Liver (tissue), 9 donors: ENCODE measurements around the gene DDX20. TPM values are rescaled to one million over a fixed set of nuclear protein-coding genes. Genes with fewer than 3 reads are reported as not detected.

Experiments
- DNase-seq: peaks from one replicate; pipeline ENCODE4 v3.0.0-alpha.2; 2017; ENCODE audit warnings: low spot score
- H3K27ac ChIP-seq, 2 donors: one replicate each; pipeline ENCODE4 v1.7.0; 2013; ENCODE audit warnings: inconsistent platforms in 2 of 2, low read length in 2 of 2, control low read depth in 1 of 2, low read depth in 1 of 2, mild to moderate bottlenecking in 1 of 2
- H3K27me3 ChIP-seq, 4 donors: one replicate each; pipeline versions ENCODE4 v1.6.1 to v1.7.0; 2013; ENCODE audit warnings: low read length in 3 of 4, inconsistent platforms in 1 of 4, mild to moderate bottlenecking in 1 of 4, moderate library complexity in 1 of 4; ENCODE audit not compliant: control insufficient read depth in 4 of 4, insufficient read depth in 4 of 4
- H3K36me3 ChIP-seq, 4 donors: one replicate each; pipeline versions ENCODE4 v1.6.1 to v1.7.0; 2013; ENCODE audit warnings: low read length in 3 of 4, mild to moderate bottlenecking in 3 of 4, low read depth in 1 of 4, moderate library complexity in 1 of 4; ENCODE audit not compliant: control insufficient read depth in 4 of 4, insufficient read depth in 3 of 4
- H3K4me1 ChIP-seq, 4 donors: one replicate each; pipeline versions ENCODE4 v1.6.1 to v1.7.0; 2013; ENCODE audit warnings: low read length in 3 of 4, mild to moderate bottlenecking in 3 of 4, moderate library complexity in 1 of 4; ENCODE audit not compliant: control insufficient read depth in 4 of 4, insufficient read depth in 4 of 4
- H3K4me3 ChIP-seq, 3 donors: one replicate each; pipeline versions ENCODE4 v1.6.1 to v1.7.0; 2013; ENCODE audit warnings: low read length in 3 of 3, control low read depth in 1 of 3, low read depth in 1 of 3, mild to moderate bottlenecking in 1 of 3
- H3K9ac ChIP-seq, 2 donors: one replicate each; pipeline ENCODE4 v1.7.0; 2013; ENCODE audit warnings: low read length in 2 of 2, mild to moderate bottlenecking in 2 of 2, moderate library complexity in 2 of 2, control low read depth in 1 of 2, low read depth in 1 of 2
- H3K9me3 ChIP-seq, 4 donors: one replicate each; pipeline versions ENCODE4 v1.6.1 to v1.7.0; 2013; ENCODE audit warnings: low read length in 3 of 4; ENCODE audit not compliant: control insufficient read depth in 4 of 4
- CTCF ChIP-seq: fragments of 150-350 bp; IDR thresholded peaks from 2 replicates; pipeline ENCODE4 v1.5.1; 2017; ENCODE audit warnings: improper control_type of control experiment, low read depth, low read length; ENCODE audit not compliant: missing input control
- EGR1 ChIP-seq, 2 donors: IDR thresholded peaks; 2 replicates each; pipeline ENCODE4 v1.6.1; 2016 to 2018; ENCODE audit warnings: antibody characterized with exemption in 2 of 2, low read depth in 2 of 2
- FOXA1 ChIP-seq: IDR thresholded peaks from 2 replicates; pipeline ENCODE4 v1.6.1; 2016; ENCODE audit warnings: antibody characterized with exemption
- FOXA2 ChIP-seq: IDR thresholded peaks from 2 replicates; pipeline ENCODE4 v1.6.1; 2016; ENCODE audit warnings: antibody characterized with exemption
- GABPA ChIP-seq, 2 donors: IDR thresholded peaks in 1 of 2; conservative IDR thresholded peaks in 1 of 2; 2 replicates each; pipeline ENCODE4 v1.6.1; 2016; ENCODE audit warnings: antibody characterized with exemption in 2 of 2, mild to moderate bottlenecking in 1 of 2, moderate library complexity in 1 of 2
- JUND ChIP-seq, 2 donors: IDR thresholded peaks; 2 replicates each; pipeline ENCODE4 v1.6.1; 2016; ENCODE audit warnings: antibody characterized with exemption in 2 of 2
- NR2F2 ChIP-seq: IDR thresholded peaks from 2 replicates; pipeline ENCODE4 v1.6.1; 2016; ENCODE audit warnings: antibody characterized with exemption
- RAD21 ChIP-seq, 2 donors: IDR thresholded peaks; 2 replicates each; pipeline ENCODE4 v1.6.1; 2016; ENCODE audit warnings: antibody characterized with exemption in 2 of 2, mild to moderate bottlenecking in 2 of 2
- REST ChIP-seq: IDR thresholded peaks from 2 replicates; pipeline ENCODE4 v1.6.1; 2016; ENCODE audit warnings: antibody characterized with exemption, mild to moderate bottlenecking
- RXRA ChIP-seq, 2 donors: IDR thresholded peaks; 2 replicates each; pipeline ENCODE4 v1.6.1; 2017 to 2018; ENCODE audit warnings: antibody characterized with exemption in 2 of 2, mild to moderate bottlenecking in 1 of 2
- SP1 ChIP-seq: IDR thresholded peaks from 2 replicates; pipeline ENCODE4 v1.6.1; 2018; ENCODE audit warnings: antibody characterized with exemption, mild to moderate bottlenecking
- TAF1 ChIP-seq: conservative IDR thresholded peaks from 2 replicates; pipeline ENCODE4 v1.6.1; 2016; ENCODE audit warnings: antibody characterized with exemption, mild to moderate bottlenecking
- WGBS: extraction: QIAGEN DNeasy Blood & Tissue Kit; methylation state at CpG from one replicate; pipeline ENCODE4 v1.1.7; 2013; 5-methylcytosine and 5-hydroxymethylcytosine counted together
- polyA plus RNA-seq, 2 donors: library from polyadenylated mRNA; stranded (reverse) in 1 of 2; unstranded in 1 of 2; fragments of 200-250 nt in 1 of 2; fragments of >200 nt in 1 of 2; fragmentation: Nextera tagmentation in 1 of 2; extraction: Ambion mirVana in 1 of 2; gene quantifications; one replicate each; pipeline versions ENCODE4 v1.2.1 to v1.2.3, GENCODE V29; 2013 to 2015
- total RNA-seq, 2 donors: library from RNA; depleted of rRNA; stranded (reverse); fragments of >200 nt; gene quantifications; one replicate each; pipeline ENCODE4 v1.2.3, GENCODE V29; 2014
- TF ChIP-seq, protein P1 (sequence below): IDR thresholded peaks from 2 replicates; pipeline ENCODE4 v1.6.1; 2016; ENCODE audit warnings: antibody characterized with exemption
- TF ChIP-seq, protein P2 (sequence below): IDR thresholded peaks from 2 replicates; pipeline ENCODE4 v1.6.1; 2016; ENCODE audit warnings: antibody characterized with exemption
- donor health status: healthy.
- donor health status: healthy.
- donor health status: healthy.
- donor health status: healthy.
- donor health status: healthy.

Gene DDX20
- total and polyA plus RNA-seq, 4 donors = 2.3 to 8.6 (median 4.6) TPM

GRCh38 chr1:111736548-111737215, 19.0 kb upstream of the DDX20 start:
- H3K4me1 ChIP-seq = peaks cover 7 to 30% (median 17%) of the 10 kb centered on the region in 4 donors
- no peak overlapping the region for H3K9ac ChIP-seq

DNA sequence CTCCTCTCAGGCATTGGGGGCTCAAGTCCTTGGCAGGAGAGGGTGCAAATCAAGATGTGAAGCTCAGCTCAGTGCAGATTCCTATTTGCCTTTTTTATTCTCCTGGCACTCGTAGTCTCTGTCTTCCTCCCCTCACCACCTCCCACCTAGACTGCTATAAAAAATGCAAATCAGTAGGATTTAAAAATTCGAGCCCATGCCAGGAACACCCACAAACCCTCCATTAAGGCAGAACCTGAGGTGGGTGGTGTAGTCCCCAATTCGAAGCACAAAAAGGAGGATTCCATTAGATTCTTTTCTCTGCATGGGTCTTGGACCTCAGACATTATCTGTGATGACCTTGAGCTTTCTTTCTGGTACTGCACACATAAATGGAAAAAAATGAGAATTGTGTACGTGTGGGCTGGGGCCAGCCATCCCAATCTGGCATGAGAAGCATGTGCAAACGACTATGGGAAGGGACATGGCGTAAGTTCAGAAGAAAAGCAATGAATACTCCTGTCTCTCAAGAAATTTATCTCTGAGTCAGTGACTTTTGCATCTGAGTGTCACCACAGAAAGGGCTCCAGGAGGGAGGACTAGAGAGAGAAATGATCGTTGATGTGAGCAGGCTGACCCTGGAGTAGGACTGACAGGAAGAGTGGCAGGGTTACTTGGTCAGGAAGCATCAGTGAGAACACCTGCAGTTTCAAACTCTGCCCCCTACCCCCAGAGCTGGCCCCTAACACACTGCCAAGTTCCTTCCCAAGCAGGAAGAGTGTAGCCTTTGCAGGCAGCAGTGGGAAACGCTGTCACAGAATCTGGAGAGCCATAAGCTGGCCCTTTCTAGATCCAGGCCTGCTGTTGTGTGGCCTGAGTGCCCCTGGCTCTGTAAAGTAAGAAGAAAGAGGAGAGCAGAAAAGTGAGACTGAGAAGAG, 18.2 kb upstream of the DDX20 start:
- H3K9ac ChIP-seq = no peak overlapping the region
- TF ChIP-seq, protein P1, sequence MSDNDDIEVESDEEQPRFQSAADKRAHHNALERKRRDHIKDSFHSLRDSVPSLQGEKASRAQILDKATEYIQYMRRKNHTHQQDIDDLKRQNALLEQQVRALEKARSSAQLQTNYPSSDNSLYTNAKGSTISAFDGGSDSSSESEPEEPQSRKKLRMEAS = no peak
- TF ChIP-seq GABPA (IDR thresholded peaks at IDR 0.05 in 1 of 2, conservative IDR thresholded peaks at IDR 0.05 in 1 of 2) (no peak), FOXA1 (no peak), EGR1 (IDR thresholded peaks at IDR 0.05; ENCODE audit: low read depth in 2 of 2) (no peak), FOXA2 (no peak), RAD21 (IDR thresholded peaks at IDR 0.05) (no peak), TAF1 (no peak), JUND (IDR thresholded peaks at IDR 0.05) (no peak), SP1 (no peak), RXRA (IDR thresholded peaks at IDR 0.05) (no peak), NR2F2 (no peak), REST (no peak), CTCF (no peak)
- TF ChIP-seq, protein P2, sequence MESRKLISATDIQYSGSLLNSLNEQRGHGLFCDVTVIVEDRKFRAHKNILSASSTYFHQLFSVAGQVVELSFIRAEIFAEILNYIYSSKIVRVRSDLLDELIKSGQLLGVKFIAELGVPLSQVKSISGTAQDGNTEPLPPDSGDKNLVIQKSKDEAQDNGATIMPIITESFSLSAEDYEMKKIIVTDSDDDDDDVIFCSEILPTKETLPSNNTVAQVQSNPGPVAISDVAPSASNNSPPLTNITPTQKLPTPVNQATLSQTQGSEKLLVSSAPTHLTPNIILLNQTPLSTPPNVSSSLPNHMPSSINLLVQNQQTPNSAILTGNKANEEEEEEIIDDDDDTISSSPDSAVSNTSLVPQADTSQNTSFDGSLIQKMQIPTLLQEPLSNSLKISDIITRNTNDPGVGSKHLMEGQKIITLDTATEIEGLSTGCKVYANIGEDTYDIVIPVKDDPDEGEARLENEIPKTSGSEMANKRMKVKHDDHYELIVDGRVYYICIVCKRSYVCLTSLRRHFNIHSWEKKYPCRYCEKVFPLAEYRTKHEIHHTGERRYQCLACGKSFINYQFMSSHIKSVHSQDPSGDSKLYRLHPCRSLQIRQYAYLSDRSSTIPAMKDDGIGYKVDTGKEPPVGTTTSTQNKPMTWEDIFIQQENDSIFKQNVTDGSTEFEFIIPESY = no peak
- peak overlapping the region in 1 of 3 donors; percentile 60 for H3K4me3 ChIP-seq
- no peaks in the 10 kb centered on the region for H3K36me3 ChIP-seq
- H3K4me1 ChIP-seq = peaks cover 7 to 30% (median 17%) of the 10 kb centered on the region in 4 donors
- no peak for DNase-seq
- H3K27me3 ChIP-seq = no peaks in the 10 kb centered on the region
- 70% methylated on average over 8 of the region's 8 CpGs for WGBS
- H3K9me3 ChIP-seq = no peaks in the 10 kb centered on the region
- H3K27ac ChIP-seq = no peak overlapping the region

More at GRCh38 chr1:111736548-111737215, 19.0 kb upstream of the DDX20 start:
- no peaks in the 10 kb centered on the region for H3K27me3 ChIP-seq
- no peak for DNase-seq
- H3K4me3 ChIP-seq = no peak overlapping the region
- no peak overlapping the region for H3K27ac ChIP-seq
- TF ChIP-seq RAD21 (IDR thresholded peaks at IDR 0.05) (no peak), GABPA (IDR thresholded peaks at IDR 0.05 in 1 of 2, conservative IDR thresholded peaks at IDR 0.05 in 1 of 2) (no peak), CTCF (no peak)
- no peaks in the 10 kb centered on the region for H3K36me3 ChIP-seq
- WGBS = 75% methylated on average over 4 of the region's 4 CpGs
- H3K9me3 ChIP-seq = no peaks in the 10 kb centered on the region
